Eye (tissue), 1 donor: ENCODE measurements around the gene EEF1G.

Source experiments
- DNase-seq: peaks from one replicate; pipeline ENCODE4 v3.0.0-alpha.2; 2015

The EEF1G gene

GRCh38 chr11:62538470-62539237 is 35.0 kb downstream of the EEF1G start:
- DNase-seq = peak; percentile 47

- no peak for DNase-seq
Observed at GRCh38 chr11:62536301-62536957, 37.3 kb downstream of the EEF1G start.

- no peak for DNase-seq
Observed at GRCh38 chr11:62535802-62536201, 37.9 kb downstream of the EEF1G start.

- no peak for DNase-seq
Observed at GRCh38 chr11:62534779-62535545, 38.7 kb downstream of the EEF1G start.

GRCh38 chr11:62532096-62532495 is 41.6 kb downstream of the EEF1G start:
- no peak for DNase-seq

GRCh38 chr11:62516736-62517371 is 56.8 kb downstream of the EEF1G start:
- DNase-seq = no peak

GRCh38 chr11:62514151-62514550 is 59.5 kb downstream of the EEF1G start:
- peak; percentile 49 for DNase-seq

GRCh38 chr11:62513626-62514025 is 60.1 kb downstream of the EEF1G start:
- DNase-seq = no peak

GRCh38 chr11:62512961-62513360 is 60.7 kb downstream of the EEF1G start:
- no peak for DNase-seq
